Measurements from ENCODE around the gene ST14. TPM values are rescaled to one million over a fixed set of nuclear protein-coding genes. Genes with fewer than 3 reads are reported as not detected.
"Not testable (repeated sequence)": the region's sequence is repeated elsewhere in the genome, so short reads cannot be mapped to it uniquely, and the experiment has no call there.

The ST14 gene
- total RNA-seq, 4 donors from 2014 or later: 104 to 469 (median 424) TPM

DNA sequence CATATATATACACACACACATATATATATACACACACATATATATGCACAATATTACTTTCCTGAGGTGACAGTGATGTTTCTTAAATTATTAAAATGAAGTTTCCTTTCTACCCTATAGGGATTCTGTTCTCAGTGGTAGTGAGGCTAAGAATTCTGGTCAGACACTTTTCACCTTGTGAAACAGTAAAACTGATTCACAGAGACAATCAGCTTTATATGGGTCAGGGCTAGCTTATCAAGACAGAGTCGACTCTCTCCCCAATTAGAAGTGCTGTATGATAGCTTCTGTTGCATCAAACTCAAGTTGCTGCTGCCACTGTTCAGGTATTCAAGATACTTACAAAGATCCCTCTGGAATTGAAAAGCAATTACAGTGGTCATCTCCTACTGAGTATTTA, 86.7 kb downstream of the ST14 start:
- H3K4me3 ChIP-seq: no peak overlapping the region
- H3K27me3 ChIP-seq: no peaks in the 10 kb centered on the region
- peaks cover 0 to 6% (median 0%) of the 10 kb centered on the region in 3 donors for H3K36me3 ChIP-seq
- H3K4me1 ChIP-seq: peaks cover 0 to 5% (median 0%) of the 10 kb centered on the region in 4 donors
- DNase-seq: no peak
- H3K27ac ChIP-seq: no peak overlapping the region
- no peak for TF ChIP-seq POLR2A (IDR thresholded peaks at IDR 0.05)
- TF ChIP-seq, protein P1, sequence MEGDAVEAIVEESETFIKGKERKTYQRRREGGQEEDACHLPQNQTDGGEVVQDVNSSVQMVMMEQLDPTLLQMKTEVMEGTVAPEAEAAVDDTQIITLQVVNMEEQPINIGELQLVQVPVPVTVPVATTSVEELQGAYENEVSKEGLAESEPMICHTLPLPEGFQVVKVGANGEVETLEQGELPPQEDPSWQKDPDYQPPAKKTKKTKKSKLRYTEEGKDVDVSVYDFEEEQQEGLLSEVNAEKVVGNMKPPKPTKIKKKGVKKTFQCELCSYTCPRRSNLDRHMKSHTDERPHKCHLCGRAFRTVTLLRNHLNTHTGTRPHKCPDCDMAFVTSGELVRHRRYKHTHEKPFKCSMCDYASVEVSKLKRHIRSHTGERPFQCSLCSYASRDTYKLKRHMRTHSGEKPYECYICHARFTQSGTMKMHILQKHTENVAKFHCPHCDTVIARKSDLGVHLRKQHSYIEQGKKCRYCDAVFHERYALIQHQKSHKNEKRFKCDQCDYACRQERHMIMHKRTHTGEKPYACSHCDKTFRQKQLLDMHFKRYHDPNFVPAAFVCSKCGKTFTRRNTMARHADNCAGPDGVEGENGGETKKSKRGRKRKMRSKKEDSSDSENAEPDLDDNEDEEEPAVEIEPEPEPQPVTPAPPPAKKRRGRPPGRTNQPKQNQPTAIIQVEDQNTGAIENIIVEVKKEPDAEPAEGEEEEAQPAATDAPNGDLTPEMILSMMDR (IDR thresholded peaks at IDR 0.05): no peak
- no peaks in the 10 kb centered on the region for H3K9me3 ChIP-seq

DNA sequence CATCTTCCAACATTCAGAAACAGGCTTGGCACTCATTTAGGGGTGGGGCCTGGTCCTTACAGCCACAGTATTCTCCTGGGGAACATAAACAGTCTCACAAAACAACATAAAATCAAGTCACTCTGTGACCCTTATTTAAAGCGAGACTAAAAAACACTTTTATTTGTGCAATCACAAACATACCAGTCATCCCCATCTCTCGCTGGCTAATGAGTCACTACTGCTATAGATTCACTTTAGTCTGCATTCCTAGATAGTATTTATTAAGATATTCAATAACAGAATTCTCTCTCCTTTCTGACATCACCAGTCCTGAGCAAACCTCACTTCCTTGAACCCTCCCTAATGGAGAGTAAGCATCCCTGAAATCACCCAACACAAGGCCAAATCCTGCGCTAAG, 87.2 kb downstream of the ST14 start:
- peaks cover 0 to 5% (median 0%) of the 10 kb centered on the region in 4 donors for H3K4me1 ChIP-seq
- TF ChIP-seq POLR2A (IDR thresholded peaks at IDR 0.05): no peak
- TF ChIP-seq, protein P1 (IDR thresholded peaks at IDR 0.05): no peak
- H3K9me3 ChIP-seq: no peaks in the 10 kb centered on the region
- H3K27me3 ChIP-seq: no peaks in the 10 kb centered on the region
- H3K27ac ChIP-seq: no peak overlapping the region
- H3K36me3 ChIP-seq: peaks cover 0 to 6% (median 0%) of the 10 kb centered on the region in 3 donors
- H3K4me3 ChIP-seq: no peak overlapping the region
- no peak for DNase-seq

DNA sequence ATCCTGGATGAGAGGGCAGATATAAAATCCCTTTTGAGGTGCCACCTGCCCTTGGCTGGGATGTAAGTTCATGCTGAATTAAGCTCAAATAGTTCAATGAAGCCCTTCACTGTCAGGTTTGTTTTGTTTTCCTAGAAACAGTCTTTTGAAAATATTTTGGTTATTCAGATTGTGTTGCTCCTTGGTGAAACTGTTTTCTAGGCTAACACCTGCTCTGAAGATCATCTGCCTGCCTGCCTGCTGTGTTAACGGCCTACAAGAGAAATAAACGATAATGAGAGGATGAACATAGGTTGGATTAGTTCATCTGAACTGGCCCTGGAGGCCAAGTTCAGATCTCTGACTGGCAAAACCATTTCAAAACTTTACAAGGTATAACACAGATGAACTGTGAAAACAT, 87.7 kb downstream of the ST14 start:
- Histone ChIP-seq H3K4me3 (no peak overlapping the region), H3K27ac (no peak overlapping the region), H3K9me3 (no peaks in the 10 kb centered on the region), H3K36me3 (peaks cover 0 to 6% (median 0%) of the 10 kb centered on the region in 3 donors), H3K27me3 (no peaks in the 10 kb centered on the region), H3K4me1 (peaks cover 0 to 5% (median 0%) of the 10 kb centered on the region in 4 donors)
- TF ChIP-seq POLR2A (IDR thresholded peaks at IDR 0.05): no peak
- TF ChIP-seq, protein P1 (IDR thresholded peaks at IDR 0.05): no peak
- no peak for DNase-seq

DNA sequence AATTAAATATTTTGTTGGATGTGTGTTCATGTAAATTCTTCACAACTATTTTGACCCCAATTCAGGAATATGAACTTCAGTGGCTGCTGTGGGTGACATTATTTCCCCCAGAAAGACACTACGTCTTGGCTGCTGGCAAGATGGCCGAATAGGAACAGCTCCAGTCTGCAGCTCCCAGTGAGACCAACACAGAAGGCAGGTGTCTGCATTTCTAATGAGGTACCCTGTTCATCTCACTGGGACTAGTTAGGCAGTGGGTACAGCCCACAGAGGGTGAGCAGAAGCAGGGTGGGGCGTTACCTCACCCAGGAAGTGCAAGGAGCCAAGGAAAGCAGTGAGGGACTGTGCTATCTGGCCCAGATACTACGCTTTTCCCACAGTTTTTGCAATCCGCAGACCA, 89.8 kb downstream of the ST14 start:
- Histone ChIP-seq H3K27me3 (no peaks in the 10 kb centered on the region), H3K4me3 (no peak overlapping the region), H3K36me3 (peaks cover 0 to 6% (median 0%) of the 10 kb centered on the region in 3 donors), H3K4me1 (no peaks in the 10 kb centered on the region), H3K27ac (no peak overlapping the region), H3K9me3 (no peaks in the 10 kb centered on the region)
- no peak for TF ChIP-seq POLR2A (IDR thresholded peaks at IDR 0.05)
- TF ChIP-seq, protein P1 (IDR thresholded peaks at IDR 0.05): no peak
- DNase-seq: no peak

DNA sequence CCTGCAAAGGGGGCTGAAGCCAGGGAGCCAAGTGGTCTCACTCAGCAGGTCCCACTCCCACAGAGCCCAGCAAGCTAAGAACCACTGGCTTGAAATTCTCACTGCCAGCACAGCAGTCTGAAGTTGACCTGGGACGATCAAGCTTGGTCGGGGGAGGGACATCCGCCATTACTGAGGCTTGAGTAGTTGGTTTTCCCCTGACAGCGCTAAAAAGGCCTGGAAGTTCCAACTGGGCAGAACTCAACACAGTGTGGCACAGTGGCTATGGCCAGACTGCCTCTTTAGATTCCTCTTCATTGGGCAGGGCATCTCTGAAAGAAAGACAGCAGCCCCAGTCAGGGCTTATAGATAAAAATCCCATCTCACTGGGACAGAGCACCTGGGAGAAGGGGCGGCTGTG, 90.3 kb downstream of the ST14 start:
- not testable (repeated sequence) for H3K27me3 ChIP-seq, H3K4me1 ChIP-seq, H3K9me3 ChIP-seq, DNase-seq, H3K4me3 ChIP-seq, H3K27ac ChIP-seq, H3K36me3 ChIP-seq

DNA sequence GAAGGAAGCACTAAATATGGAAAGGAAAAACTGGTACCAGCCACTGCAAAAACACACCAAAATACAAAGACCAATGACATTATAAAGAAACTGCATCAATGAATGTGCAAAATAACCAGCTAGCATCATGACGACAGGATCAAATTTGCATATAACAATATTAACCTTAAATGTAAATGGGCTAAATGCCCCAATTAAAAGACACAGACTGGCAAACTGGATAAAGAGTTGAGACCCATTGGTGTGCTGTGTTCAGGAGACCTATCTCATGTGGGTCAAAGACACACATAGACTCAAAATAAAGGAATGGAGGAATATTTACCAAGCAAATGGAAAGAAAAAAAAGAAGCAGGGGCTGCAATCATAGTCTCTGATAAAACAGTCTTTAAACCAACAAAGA, 92.2 kb downstream of the ST14 start:
- not testable (repeated sequence) for DNase-seq, H3K27ac ChIP-seq, H3K27me3 ChIP-seq, H3K9me3 ChIP-seq, H3K4me1 ChIP-seq, H3K36me3 ChIP-seq, H3K4me3 ChIP-seq

Small RNA genes within 50 kb of the gene (small RNA-seq; reads per million reads assigned to genes)
- 0 reads per million in 2 donors for gene RF00015

Other genes with a start within 250 kb of the ST14 start
- 10 to 100 TPM; 16.5 to 72.6 (median 26.4) TPM for gene PRDM10, start 156.9 kb upstream of the ST14 start, total RNA-seq
- gene APLP2, start 89.9 kb upstream of the ST14 start, total RNA-seq: 100 to 1,000 TPM in 3 of 4 donors, 10 to 100 TPM in 1; 86.6 to 530 (median 347) TPM
- 100 to 1,000 TPM in 1 of 4 donors, 10 to 100 TPM in 3; 39.2 to 113 (median 45.8) TPM for gene ZBTB44, start 155.1 kb downstream of the ST14 start, total RNA-seq

Data from Peyer's patch (tissue), 4 donors.